ENCODE data around the gene DCLK1. TPM values are rescaled to one million over a fixed set of nuclear protein-coding genes. Genes with fewer than 3 reads are reported as not detected.

The DCLK1 gene
- total and polyA plus RNA-seq, 2 donors (not counting 1 experiment from before 2014, with no cell fraction given): 0.56 to 6.3 TPM

- no peaks in the 10 kb centered on the region for H3K4me1 ChIP-seq (ENCODE audit: control insufficient read depth, extremely low read depth, insufficient read depth, low read length)
- no peak overlapping the region for H3K27ac ChIP-seq (ENCODE audit: insufficient read depth, low read length)
- DNase-seq (ENCODE audit: low read depth in 2 of 2): no peak
These were observed 279.8 kb downstream of the DCLK1 start for GRCh38 chr13:35851356-35851755.

GRCh38 chr13:35850569-35850968 lies 280.6 kb downstream of the DCLK1 start:
- Histone ChIP-seq H3K4me3 (replicated peaks in 1 of 4; ENCODE audit: control extremely low read depth in 1 of 4, insufficient read depth in 1 of 4, low read depth in 3 of 4, low read length in 4 of 4) (no peak overlapping the region), H4K20me1 (ENCODE audit: control insufficient read depth, extremely low read depth, insufficient read depth, low read length) (no peaks in the 10 kb centered on the region), H3K27ac (ENCODE audit: insufficient read depth, low read length) (no peak overlapping the region), H3K36me3 (ENCODE audit: control insufficient read depth, insufficient read depth, low read length) (no peaks in the 10 kb centered on the region), H3K4me2 (ENCODE audit: extremely low read depth, insufficient read depth, low read length) (no peak overlapping the region), H3K79me2 (ENCODE audit: control insufficient read depth, insufficient read depth, low read length) (no peaks in the 10 kb centered on the region), H3K4me1 (ENCODE audit: control insufficient read depth, extremely low read depth, insufficient read depth, low read length) (no peaks in the 10 kb centered on the region), H3K27me3 (ENCODE audit: control insufficient read depth, insufficient read depth, low read length) (no peaks in the 10 kb centered on the region), H3K9ac (ENCODE audit: insufficient read depth, low read length) (no peak overlapping the region), H2AFZ (ENCODE audit: low read length) (no peak overlapping the region), H3K9me3 (ENCODE audit: control insufficient read depth, insufficient read depth, low read depth, low read length) (no peaks in the 10 kb centered on the region)
- no peak for TF ChIP-seq CTCF (conservative IDR thresholded peaks at IDR 0.05 in 1 of 2, IDR thresholded peaks at IDR 0.05 in 1 of 2; ENCODE audit: low read depth in 1 of 2, low read length in 2 of 2)
- TF ChIP-seq EZH2 (IDR thresholded peaks at IDR 0.05; ENCODE audit: low read length, missing control alignments): no peak
- DNase-seq (ENCODE audit: low read depth in 2 of 2): no peak

More at GRCh38 chr13:35851356-35851755, 279.8 kb downstream of the DCLK1 start:
- Histone ChIP-seq H3K79me2 (ENCODE audit: control insufficient read depth, insufficient read depth, low read length) (no peaks in the 10 kb centered on the region), H3K9me3 (ENCODE audit: control insufficient read depth, insufficient read depth, low read depth, low read length) (no peaks in the 10 kb centered on the region), H3K27me3 (ENCODE audit: control insufficient read depth, insufficient read depth, low read length) (no peaks in the 10 kb centered on the region), H3K9ac (ENCODE audit: insufficient read depth, low read length) (no peak overlapping the region), H3K36me3 (ENCODE audit: control insufficient read depth, insufficient read depth, low read length) (no peaks in the 10 kb centered on the region), H3K4me3 (replicated peaks in 1 of 4; ENCODE audit: control extremely low read depth in 1 of 4, insufficient read depth in 1 of 4, low read depth in 3 of 4, low read length in 4 of 4) (no peak overlapping the region), H3K4me2 (ENCODE audit: extremely low read depth, insufficient read depth, low read length) (no peak overlapping the region), H2AFZ (ENCODE audit: low read length) (no peak overlapping the region), H4K20me1 (ENCODE audit: control insufficient read depth, extremely low read depth, insufficient read depth, low read length) (no peaks in the 10 kb centered on the region)
- TF ChIP-seq EZH2 (IDR thresholded peaks at IDR 0.05; ENCODE audit: low read length, missing control alignments): no peak
- no peak for TF ChIP-seq CTCF (conservative IDR thresholded peaks at IDR 0.05 in 1 of 2, IDR thresholded peaks at IDR 0.05 in 1 of 2; ENCODE audit: low read depth in 1 of 2, low read length in 2 of 2)

GRCh38 chr13:35849256-35849644 lies 281.9 kb downstream of the DCLK1 start:
- no peaks in the 10 kb centered on the region for H3K79me2 ChIP-seq (ENCODE audit: control insufficient read depth, insufficient read depth, low read length)
- TF ChIP-seq CTCF (conservative IDR thresholded peaks at IDR 0.05 in 1 of 2, IDR thresholded peaks at IDR 0.05 in 1 of 2; ENCODE audit: low read depth in 1 of 2, low read length in 2 of 2) (no peak), EZH2 (IDR thresholded peaks at IDR 0.05; ENCODE audit: low read length, missing control alignments) (no peak)
- no peak for DNase-seq (ENCODE audit: low read depth in 2 of 2)
- H3K36me3 ChIP-seq (ENCODE audit: control insufficient read depth, insufficient read depth, low read length): no peaks in the 10 kb centered on the region
- no peaks in the 10 kb centered on the region for H3K27me3 ChIP-seq (ENCODE audit: control insufficient read depth, insufficient read depth, low read length)
- H3K27ac ChIP-seq (ENCODE audit: insufficient read depth, low read length): no peak overlapping the region
- no peaks in the 10 kb centered on the region for H3K9me3 ChIP-seq (ENCODE audit: control insufficient read depth, insufficient read depth, low read depth, low read length)
- no peak overlapping the region for H3K9ac ChIP-seq (ENCODE audit: insufficient read depth, low read length)
- H3K4me2 ChIP-seq (ENCODE audit: extremely low read depth, insufficient read depth, low read length): no peak overlapping the region
- no peaks in the 10 kb centered on the region for H3K4me1 ChIP-seq (ENCODE audit: control insufficient read depth, extremely low read depth, insufficient read depth, low read length)
- no peak overlapping the region for H3K4me3 ChIP-seq (replicated peaks in 1 of 4; ENCODE audit: control extremely low read depth in 1 of 4, insufficient read depth in 1 of 4, low read depth in 3 of 4, low read length in 4 of 4)
- H4K20me1 ChIP-seq (ENCODE audit: control insufficient read depth, extremely low read depth, insufficient read depth, low read length): no peaks in the 10 kb centered on the region
- H2AFZ ChIP-seq (ENCODE audit: low read length): no peak overlapping the region
